Esophagus muscularis mucosa (tissue), 3 donors: Measurements from ENCODE around the gene KRTAP29-1.

ENCODE experiments used
- CTCF ChIP-seq, 3 experiments: fragments of 200-600 bp in 2 of 3; fragments of 450-650 bp in 1 of 3; sonication (generic) in 2 of 3; IDR thresholded peaks; one replicate each; pipeline ENCODE4 v1.5.1; 2017 to 2019; ENCODE audit warnings: antibody characterized with exemption in 3 of 3, mild to moderate bottlenecking in 2 of 3, moderate library complexity in 1 of 3
- POLR2A ChIP-seq: fragments of 450-650 bp; IDR thresholded peaks from one replicate; pipeline ENCODE4 v1.6.1; 2017; ENCODE audit warnings: antibody characterized with exemption, moderate library complexity, mild to moderate bottlenecking, low read depth
- POLR2AphosphoS5 ChIP-seq, 2 donors: sonication (generic); formaldehyde crosslinking; IDR thresholded peaks; one replicate each; pipeline ENCODE4 v1.6.1; 2017; ENCODE audit warnings: antibody characterized with exemption in 2 of 2

GRCh38 chr17:41325126-41325525 lies 22.5 kb upstream of the KRTAP29-1 start:
- TF ChIP-seq POLR2A, result no peak
- no peak for TF ChIP-seq POLR2AphosphoS5 (IDR thresholded peaks at IDR 0.05)
- TF ChIP-seq CTCF (IDR thresholded peaks at IDR 0.05), result no peak
